GF-D8 (cell line): Measurements from ENCODE around the gene BRPF1.

Experiments used
- DNase-seq: peaks from one replicate; lab custom pipeline; 2025; lab: John Stamatoyannopoulos, UW

BRPF1 gene, protein sequence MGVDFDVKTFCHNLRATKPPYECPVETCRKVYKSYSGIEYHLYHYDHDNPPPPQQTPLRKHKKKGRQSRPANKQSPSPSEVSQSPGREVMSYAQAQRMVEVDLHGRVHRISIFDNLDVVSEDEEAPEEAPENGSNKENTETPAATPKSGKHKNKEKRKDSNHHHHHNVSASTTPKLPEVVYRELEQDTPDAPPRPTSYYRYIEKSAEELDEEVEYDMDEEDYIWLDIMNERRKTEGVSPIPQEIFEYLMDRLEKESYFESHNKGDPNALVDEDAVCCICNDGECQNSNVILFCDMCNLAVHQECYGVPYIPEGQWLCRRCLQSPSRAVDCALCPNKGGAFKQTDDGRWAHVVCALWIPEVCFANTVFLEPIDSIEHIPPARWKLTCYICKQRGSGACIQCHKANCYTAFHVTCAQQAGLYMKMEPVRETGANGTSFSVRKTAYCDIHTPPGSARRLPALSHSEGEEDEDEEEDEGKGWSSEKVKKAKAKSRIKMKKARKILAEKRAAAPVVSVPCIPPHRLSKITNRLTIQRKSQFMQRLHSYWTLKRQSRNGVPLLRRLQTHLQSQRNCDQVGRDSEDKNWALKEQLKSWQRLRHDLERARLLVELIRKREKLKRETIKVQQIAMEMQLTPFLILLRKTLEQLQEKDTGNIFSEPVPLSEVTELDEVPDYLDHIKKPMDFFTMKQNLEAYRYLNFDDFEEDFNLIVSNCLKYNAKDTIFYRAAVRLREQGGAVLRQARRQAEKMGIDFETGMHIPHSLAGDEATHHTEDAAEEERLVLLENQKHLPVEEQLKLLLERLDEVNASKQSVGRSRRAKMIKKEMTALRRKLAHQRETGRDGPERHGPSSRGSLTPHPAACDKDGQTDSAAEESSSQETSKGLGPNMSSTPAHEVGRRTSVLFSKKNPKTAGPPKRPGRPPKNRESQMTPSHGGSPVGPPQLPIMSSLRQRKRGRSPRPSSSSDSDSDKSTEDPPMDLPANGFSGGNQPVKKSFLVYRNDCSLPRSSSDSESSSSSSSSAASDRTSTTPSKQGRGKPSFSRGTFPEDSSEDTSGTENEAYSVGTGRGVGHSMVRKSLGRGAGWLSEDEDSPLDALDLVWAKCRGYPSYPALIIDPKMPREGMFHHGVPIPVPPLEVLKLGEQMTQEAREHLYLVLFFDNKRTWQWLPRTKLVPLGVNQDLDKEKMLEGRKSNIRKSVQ (N-terminal part only)

DNA sequence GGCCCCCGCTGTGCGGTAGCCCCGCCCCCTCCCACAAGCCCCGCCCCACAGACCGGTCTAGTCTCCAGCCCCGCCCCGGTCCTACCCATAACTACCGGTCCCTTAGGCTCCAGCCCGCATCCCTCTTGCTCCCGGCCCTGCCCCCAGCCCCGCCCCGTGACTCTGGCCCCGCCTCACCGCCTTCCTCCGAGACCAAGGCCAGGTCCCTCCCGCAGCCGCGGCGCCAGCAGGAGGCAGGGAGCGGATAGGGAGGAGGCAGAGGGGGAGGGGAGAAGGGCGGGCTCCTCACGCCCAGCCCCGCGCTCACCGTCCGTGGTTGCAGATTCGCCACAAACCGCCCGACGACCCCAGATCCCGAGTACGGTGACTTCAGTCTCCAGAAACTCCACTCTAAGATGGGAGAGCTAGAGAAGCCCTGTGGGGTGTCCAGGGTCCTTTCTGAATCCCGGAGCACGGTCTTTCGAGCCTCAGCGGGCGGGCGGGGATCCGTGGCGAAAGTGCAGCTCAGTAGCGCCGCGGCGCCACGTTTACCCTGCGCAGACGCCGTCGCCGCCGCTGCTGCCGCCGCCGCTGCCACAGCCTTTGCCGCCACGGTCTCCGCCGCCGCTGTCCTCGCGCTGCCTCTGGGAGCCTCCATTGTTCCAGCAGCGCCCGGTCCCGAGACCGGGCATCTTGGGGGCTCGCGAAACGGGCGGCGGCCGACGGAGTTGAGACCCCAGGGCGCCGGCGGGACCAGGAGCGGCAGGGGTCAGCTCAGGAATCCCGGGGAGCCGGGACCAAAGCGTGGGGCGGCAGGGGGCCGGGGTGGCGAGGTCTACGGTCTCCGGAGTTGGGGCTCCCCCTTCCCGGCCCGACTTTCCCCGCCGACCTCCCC is at the start of gene BRPF1:
Gene BRPF1, plus strand, starts transcription at position 530 of the 874 bp plus-strand sequence. CDS start 2,406 bp downstream, outside the sequence.
- peak; percentile 89 for DNase-seq

DNA sequence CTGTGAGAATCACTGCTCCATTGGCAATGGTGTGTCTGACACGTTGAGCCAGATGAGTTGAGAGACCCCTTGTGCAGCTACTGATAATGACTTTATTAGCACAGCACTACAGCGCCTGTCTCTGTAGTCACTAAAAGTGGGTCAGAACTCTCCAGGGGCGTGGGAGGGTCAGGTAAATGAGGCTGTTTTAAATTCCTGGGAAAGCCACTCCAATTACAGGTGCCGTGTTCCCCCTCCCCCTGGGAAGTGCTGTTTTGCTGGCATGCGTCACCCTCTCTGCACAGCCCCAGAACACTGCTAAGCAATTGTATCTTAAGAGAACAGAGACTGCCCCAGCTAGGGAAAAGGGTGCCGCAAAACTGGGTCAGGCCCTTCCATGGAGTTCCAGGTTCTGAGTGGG is 49.4 kb upstream of the BRPF1 start:
- DNase-seq, result no peak

DNA sequence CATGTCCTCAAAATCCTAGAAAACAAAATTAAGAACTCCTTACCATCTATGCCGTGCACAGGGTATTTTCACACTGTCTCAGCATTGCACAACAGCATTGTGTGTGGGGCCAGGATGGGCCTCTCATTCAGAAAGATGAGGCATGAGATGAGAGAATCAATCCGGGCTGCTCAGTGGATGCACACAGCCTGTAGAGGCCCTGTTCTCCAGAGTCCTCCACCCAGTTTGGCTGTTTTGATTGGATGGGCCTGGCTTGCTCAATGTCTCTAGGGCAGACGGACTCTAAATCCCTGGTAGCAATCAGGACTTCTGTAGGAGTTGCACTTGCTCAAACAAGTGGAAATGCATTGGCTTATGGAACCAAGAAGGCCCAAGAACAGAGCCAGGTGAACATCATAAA is 48.1 kb upstream of the BRPF1 start:
- no peak for DNase-seq

DNA sequence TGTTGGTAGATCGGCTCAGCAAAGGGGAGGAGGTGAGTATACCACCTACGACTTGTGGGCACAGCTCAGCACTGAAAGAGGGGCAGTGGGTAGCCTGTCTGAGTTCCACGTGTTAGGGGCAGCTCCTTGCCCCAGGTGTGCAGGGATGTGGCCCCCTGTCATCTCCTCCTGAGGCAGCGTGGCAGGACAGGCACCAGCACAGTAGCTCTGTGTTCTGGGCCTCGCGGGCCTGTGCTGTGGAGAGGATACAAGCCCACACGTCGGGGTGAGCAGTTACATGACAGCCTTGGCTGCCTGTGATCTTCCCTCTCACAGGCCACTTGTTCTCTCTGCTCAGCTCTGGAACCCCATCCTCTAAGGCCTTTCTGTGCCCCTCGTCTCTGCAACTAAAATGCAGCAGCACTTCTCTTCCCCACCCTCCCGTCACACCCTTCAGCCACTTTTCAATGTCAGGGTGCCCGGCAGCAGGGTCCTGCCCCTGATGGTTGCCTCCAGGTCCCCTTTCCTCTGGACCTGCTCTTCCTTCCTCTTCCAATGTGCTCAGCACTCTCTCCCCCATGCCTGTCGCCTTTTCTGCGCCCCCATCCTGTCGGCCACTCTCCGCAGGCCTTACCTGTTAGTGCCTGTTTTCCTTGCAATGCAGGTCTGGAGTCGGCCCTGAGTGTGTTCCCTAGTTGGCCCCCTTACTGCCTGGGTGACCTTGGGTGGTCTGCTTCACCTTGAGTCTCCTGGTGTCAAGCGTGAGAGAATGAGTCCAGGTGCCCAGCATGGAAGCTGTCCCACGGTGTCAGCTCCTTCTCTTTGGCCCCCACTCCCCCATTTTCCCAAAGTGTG is 46.1 kb upstream of the BRPF1 start:
- DNase-seq, result no peak

DNA sequence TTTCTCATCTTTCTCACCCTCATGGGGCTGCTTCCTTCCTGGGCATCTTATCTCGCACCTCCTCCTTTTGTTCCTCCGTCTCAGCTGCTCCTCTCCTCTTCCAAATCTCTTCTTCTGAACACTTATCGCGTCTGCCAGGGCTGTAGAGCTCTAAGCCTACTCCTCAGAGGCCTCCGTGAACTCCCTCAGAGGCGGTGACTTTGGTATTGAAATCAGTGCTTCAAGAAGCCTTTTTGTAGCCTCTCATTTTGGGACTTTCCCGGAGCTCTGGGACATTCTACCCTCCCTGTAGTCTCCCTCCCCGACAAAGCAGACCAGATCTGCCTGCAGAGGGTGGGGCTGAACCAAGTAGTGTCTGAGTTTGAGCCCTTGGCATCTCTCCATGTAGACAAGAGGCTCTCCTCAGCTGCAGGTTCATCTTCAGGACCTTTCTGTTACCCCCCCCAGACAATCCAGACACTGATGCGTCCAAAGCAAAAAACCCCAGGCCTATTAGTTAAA is 45.4 kb upstream of the BRPF1 start:
- no peak for DNase-seq

DNA sequence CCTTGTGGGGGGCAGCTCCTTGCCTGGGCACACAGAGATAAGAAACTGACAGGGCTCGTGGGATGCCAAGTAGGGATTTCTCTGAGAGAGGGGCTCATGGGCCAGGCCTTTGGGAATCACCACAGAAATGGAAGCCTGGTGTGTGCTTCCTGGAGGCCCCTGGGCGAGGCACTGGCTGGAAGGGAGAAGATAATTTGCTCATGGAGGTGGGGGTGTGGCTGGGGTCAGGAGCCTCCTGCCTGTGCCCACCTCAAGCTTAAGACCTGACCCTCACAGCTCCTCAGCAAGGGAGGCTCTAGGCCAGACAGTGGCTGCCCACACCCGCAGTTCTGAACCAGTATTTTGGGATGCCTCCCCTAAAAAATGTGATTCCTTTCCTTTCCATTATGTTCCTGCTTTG is 44.8 kb upstream of the BRPF1 start:
- no peak for DNase-seq

DNA sequence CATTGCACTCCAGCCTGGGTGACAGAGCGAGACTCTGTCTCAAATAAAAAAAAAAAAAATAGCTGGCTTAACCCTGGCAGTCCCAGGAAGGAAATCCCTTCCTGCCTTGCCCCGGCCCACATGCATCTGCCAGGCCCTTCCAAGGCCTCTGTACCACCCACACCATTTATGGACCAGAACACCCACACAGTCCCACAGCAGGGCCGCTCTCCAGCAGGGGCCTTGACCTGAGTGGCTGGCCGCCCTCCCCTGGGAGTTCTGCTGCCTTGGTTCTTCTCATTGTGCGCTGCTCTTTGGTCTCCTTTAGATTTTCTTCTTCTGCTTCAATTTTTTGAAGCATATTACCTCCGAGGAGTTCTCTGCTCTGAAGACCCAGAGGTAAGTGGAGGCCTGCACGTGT is 44.0 kb upstream of the BRPF1 start:
- DNase-seq, result no peak

DNA sequence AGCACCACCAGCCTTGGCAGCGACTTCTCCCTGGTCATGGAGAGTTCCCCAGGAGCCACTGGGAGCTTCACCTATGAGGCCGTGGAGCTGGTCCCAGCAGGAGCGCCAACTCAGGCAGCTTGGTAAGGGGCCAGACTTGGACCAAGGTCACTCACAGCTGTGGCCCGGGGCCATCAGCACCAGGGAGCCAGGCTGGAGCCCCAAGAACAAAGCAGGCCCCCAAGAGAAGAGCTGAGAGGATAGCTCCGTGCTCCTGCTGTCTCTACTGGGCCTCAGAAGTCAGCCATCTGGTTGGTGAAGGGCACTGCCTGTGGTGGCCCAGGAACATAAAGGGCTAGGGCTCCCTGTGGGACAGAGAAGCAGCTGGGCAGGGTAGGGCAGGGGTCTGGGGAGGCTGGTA is 42.6 kb upstream of the BRPF1 start:
- no peak for DNase-seq

DNA sequence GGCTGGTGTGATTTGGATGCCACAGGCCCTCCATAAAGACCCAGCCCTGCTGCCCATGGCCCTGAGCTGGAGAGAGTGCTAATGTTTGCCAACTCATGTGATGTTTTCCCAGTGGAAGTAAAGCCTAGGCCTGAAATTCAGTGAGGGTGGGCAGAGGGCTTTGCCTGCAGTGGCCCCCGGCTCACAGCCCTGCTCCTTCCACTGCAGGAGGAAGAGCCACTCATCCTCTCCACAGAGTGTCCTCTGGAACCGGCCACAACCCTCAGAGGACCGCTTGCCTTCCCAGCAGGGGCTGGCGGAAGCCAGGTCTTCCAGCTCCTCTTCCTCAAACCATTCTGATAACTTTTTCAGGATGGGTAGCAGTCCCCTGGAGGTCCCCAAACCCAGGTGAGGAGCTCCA is 41.8 kb upstream of the BRPF1 start:
- DNase-seq, result no peak

DNA sequence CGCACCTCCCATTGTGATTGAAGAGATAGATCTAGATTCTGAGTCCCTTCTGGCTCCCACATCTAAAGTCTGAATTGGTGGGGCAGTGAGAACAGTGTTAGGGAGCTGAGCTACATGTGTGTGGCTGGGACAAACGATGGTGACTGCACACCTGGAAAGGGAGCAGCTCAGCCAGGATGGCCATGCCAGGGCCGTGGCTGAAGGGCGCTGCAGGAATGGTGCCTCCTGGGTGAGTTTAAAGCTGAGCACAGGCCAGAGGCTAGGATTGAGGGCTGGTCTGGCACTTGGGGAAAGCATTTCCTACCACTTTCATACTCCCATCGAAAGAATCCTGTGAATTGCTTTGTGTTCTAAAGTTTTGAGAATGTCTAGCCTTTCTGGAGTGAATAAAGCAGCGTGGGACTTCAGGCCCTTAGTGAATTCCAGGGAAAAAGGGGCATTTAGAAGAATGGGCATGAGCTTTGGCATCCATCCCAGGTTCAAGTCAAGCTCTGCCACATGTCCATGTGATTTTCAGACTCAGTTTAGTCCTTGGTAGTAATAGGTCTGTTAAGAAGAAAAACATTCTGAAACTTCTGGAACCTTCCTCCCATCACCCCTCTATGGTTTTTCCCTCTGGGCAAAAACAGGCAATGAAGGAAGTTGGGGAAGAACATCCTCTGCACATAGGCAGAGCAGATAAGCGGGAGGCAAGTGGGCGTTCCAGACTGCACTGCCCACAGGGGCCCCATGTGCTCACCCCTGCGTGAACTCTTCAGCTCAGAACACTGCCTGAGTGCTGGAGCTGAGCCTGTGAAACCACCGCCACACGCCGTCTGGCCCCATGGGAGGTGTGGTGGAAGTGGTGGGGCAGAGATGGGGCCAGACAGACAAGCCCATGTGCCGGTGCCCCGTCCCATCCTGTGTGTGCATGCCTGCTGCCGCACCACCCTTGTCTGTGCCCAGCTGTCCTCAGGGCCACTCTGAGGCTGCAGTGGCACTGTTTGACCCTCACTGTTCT is 40.8 kb upstream of the BRPF1 start:
- peak; percentile 79 for DNase-seq

DNA sequence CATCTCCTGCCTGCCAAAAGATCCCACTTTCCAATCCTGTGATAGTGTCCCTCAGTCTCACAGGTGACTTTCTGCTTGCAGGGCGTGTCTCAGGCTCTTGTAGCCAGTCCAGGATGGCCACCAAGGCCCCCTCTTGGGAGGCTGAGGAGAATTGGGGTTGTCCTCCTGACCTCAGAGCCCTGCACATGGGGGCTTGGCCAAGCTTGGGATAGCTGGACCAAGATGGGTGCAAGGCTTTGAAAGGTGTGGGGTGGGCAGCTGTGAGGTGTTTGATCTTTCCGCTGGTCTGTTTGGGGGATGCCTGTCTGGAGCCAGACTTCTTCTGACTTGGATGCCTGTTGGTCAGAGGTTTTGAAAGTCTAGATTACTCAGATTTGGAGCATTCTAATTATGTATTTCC is 39.9 kb upstream of the BRPF1 start:
- no peak for DNase-seq

DNA sequence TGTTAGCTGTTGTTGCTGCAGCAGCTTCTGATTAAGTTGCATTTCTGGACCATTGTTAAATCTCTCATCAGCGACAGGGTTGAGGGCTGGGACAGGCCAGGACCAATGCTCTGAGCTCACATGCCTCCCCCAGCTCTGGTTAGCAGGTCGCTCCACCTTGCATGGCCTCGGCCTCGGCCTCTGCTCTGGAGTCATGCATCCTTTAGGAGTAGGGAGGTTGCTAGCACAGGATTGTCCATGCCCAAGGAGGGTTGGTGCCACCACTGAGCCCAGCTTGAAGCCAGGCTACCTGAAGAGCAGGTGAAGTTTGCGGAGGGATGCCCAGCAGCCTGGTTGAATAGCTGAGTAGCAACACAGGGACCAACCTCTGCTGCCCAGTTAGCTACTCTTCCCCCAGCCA is 39.1 kb upstream of the BRPF1 start:
- DNase-seq, result no peak

DNA sequence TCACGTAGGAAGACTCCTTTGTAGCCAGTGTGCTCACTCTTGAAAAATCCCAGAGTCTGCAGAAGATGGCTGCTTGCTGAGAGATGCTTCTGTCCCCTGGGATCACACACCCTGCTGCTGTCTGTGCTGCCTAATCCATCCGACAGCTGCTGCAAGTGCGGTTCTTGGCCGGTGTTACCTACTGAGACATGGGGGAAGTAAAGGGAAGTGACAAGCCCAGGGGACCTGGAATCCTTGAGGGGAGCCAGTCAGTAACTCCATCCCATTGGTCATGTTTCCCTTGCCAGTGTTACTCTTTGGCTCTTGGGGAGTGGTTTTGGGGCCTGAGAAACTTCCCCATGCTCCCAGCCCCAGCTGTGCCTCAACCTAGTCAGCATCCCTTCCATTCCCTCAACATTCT is 36.2 kb upstream of the BRPF1 start:
- no peak for DNase-seq

DNA sequence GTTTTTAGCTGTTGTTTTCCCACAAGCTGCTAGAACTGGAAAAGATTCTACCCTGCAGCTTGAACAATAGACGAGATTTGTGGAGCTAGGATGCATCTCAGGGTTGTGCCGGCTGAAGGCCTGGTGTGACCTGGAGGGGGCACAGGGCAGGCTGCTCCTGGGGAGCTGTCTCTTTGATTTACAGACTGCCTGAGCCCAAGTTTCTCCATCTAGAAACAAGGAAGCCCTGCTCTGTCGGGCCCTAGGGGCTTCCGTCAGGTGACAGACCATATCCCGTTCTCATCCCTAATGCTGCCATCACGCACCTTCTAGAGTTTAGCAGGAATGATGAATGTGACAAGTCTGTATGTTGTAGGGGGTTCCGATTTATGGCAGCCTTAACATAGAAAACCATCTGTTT is 35.8 kb upstream of the BRPF1 start:
- DNase-seq, result no peak

DNA sequence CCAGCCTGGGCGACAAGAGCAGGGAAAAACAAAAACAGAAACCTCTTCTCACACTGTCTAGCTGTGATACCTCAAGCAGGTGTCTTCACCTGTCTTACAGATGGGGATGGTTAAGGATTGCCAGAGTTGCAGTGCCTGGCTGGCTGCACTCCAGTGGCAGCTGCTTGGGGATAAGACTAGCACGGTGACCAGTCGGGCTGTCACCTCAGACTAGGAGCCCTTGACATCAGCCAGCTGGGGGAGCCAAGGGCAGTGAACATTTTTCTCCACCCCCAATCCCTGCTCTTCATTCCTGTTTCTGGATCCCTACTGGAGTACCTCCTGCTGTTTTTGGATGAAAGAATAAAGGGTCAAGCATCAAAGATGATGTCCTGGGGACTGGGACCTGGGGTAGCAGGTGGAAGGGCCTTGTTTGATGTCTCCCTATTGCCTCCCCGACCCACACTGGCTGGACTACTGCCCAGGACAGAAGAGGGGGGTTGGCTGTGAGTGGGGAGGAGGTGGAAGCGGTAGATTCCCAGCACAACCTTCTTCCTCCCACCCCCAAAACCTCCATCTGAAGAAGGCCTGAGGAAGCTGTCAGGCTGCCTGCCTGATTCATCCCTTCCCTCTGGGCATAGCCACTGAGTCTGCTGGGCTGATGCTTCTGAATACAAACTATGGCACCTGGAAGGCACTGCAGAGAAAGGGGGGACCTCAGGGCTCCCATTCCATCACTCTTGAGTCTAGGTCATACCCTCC is 34.9 kb upstream of the BRPF1 start:
- DNase-seq, result no peak

DNA sequence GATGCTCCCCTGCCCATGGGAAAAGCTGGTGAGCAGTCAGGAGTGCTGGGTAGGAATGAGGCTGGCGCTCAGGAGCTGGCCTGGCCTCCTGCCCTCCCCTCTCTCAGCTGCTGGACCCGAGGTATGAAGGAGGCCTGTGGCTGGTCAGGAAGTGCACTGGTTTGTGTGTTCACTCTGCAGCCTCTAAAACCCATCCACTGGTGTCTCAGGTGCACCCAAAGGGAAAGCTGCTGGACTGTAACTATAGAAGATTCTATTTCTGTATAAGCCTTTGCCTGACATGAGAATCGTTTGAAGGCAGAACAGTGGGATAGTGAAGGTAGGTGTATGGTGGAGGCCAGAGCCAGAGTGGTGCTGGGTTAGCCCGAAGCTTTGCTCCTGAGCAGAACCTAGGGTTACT is 33.6 kb upstream of the BRPF1 start:
- no peak for DNase-seq

DNA sequence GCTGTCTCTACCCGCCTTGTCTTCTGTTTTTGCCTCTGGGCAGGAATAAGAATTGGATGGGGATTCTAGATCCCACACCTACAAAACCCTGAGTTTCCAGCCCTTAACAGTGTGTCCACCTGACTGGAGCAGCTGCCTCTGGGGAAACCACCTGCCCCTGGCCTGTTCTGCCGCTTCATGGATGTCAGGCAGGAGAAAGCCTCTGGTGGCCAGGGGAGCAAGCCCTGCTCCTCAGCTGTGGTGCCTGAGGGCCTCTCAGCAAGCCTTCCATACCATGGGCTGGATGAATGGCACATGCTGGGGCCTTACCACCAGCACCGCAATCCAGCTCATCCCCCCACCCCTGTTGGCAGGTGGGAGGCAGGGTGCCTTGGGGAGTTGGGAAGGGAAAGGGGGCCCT is 33.2 kb upstream of the BRPF1 start:
- DNase-seq, result no peak

DNA sequence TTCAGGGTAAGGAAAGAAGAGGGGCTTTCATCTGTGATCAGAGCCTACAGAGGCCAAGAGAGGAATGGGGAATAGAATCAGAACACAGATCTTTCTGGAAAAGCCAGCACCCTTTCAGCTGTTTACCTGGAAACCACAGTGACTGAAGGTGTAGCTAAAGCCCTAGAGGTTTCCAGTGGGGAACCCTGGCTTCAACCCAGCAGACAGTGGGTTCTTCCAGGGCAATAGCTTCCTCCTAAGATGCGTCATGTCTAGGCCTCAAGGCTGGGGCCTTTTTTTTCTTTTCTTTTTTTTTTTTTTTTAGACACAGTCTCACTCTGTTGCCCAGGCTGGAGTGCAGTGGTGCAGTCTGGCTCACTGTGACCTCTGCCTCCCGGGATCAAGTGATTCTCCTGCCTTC is 31.0 kb upstream of the BRPF1 start:
- DNase-seq, result no peak

DNA sequence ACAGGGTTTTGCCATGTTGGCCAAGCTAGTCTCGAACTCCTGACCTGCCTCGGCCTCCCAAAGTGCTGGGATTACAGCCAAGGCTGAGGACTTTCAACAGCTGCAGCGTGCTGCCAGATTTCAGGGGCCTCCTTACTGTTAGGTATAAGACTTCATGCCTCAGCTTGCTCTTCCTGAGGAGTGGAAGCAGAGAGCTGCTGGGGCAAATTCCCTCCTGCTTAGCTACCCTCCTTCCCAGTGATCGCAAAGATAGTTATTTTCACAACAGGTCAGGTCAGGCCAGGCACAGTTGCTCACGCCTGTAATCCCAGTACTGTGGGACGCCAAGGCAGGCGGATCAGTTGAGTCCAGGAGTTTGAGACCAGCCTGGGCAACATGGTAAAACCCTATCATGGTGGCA is 30.5 kb upstream of the BRPF1 start:
- no peak for DNase-seq
